Thymus (tissue), 14 donors: Measurements from ENCODE around the gene MYT1. TPM values are rescaled to one million over a fixed set of nuclear protein-coding genes. Genes with fewer than 3 reads are reported as not detected.
A peak's percentile ranks its signal among the peaks of the same experiment; 100 is the strongest.
"Not testable (repeated sequence)": the region's sequence is repeated elsewhere in the genome, so short reads cannot be mapped to it uniquely, and the experiment has no call there.

Experiments used
- DNase-seq, 9 donors: peaks; one replicate each; pipeline ENCODE4 v3.0.0-alpha.2; 2013; ENCODE audit warnings: low spot score in 9 of 9, low read depth in 6 of 9, missing footprints in 1 of 9
- H3K27ac ChIP-seq, 2 donors: one replicate each; pipeline ENCODE4 v1.5.1; 2013; ENCODE audit warnings: control low read depth in 1 of 2, low read depth in 1 of 2, low read length in 1 of 2, mild to moderate bottlenecking in 1 of 2, moderate library complexity in 1 of 2
- H3K27me3 ChIP-seq, 2 donors: one replicate each; pipeline ENCODE4 v1.5.1; 2013; ENCODE audit warnings: low read length in 1 of 2; ENCODE audit not compliant: control insufficient read depth in 2 of 2, insufficient read depth in 1 of 2
- H3K36me3 ChIP-seq, 2 donors: one replicate each; pipeline ENCODE4 v1.5.1; 2013; ENCODE audit warnings: low read length in 1 of 2, mild to moderate bottlenecking in 1 of 2, moderate library complexity in 1 of 2; ENCODE audit not compliant: control insufficient read depth in 2 of 2, insufficient read depth in 2 of 2
- H3K4me1 ChIP-seq, 2 donors: one replicate each; pipeline ENCODE4 v1.5.1; 2013; ENCODE audit warnings: low read length in 2 of 2; ENCODE audit not compliant: control insufficient read depth in 2 of 2, insufficient read depth in 2 of 2
- H3K4me3 ChIP-seq, 2 donors: one replicate each; pipeline ENCODE4 v1.5.1; 2013; ENCODE audit warnings: low read length in 2 of 2, control low read depth in 1 of 2, mild to moderate bottlenecking in 1 of 2
- H3K9me3 ChIP-seq, 2 donors: one replicate each; pipeline ENCODE4 v1.5.1; 2013; ENCODE audit warnings: low read length in 1 of 2, mild to moderate bottlenecking in 1 of 2; ENCODE audit not compliant: control insufficient read depth in 2 of 2, insufficient read depth in 1 of 2
- WGBS: extraction: QIAGEN DNeasy Blood & Tissue Kit; methylation state at CpG from one replicate; pipeline ENCODE4 v1.1.7; 2013; 5-methylcytosine and 5-hydroxymethylcytosine counted together
- long read RNA-seq, 10 donors: transcript quantifications; one replicate each; lab custom pipeline, GENCODE V29; 2026
- polyA plus RNA-seq: library from polyadenylated mRNA; stranded (reverse); fragments of 200-250 nt; gene quantifications from one replicate; pipeline ENCODE4 v1.2.3, GENCODE V29; 2013
- total RNA-seq: library from RNA; stranded (reverse); fragments of 120-200 nt; gene quantifications from one replicate; pipeline ENCODE4 v1.2.4, GENCODE V29; 2013
- donor health status: healthy.

The MYT1 gene
- total RNA-seq (0.19 TPM), polyA plus RNA-seq (0.25 TPM)
- long read RNA-seq, donor 1: 0 reads
- long read RNA-seq, donor 2: 0 reads
- long read RNA-seq, donor 3: 0 reads
- long read RNA-seq, donor 4: 0 reads
- long read RNA-seq, donor 5: 0 reads
- long read RNA-seq, donor 6: 0 reads
- long read RNA-seq, donor 7: 0 reads
- long read RNA-seq, donor 8: 0 reads
- long read RNA-seq, donor 9: 0 reads
- long read RNA-seq, donor 10: 0 reads

GRCh38 chr20:64164123-64164836 lies at the start of gene MYT1:
Gene MYT1 (plus strand): TSS chr20:64164452. CDS start chr20:64198862, 34,410 bp downstream.
- H3K36me3 ChIP-seq: no peaks in the 10 kb centered on the region
- WGBS: 86% methylated on average over 21 of the region's 21 CpGs
- H3K9me3 ChIP-seq: peaks cover 0 to 3% of the 10 kb centered on the region in 2 donors
- H3K4me1 ChIP-seq: no peaks in the 10 kb centered on the region
- no peak for DNase-seq
- H3K27me3 ChIP-seq: peaks cover 9 to 77% of the 10 kb centered on the region in 2 donors
- H3K27ac ChIP-seq: no peak within 1 kb of the TSS
- no peak within 1 kb of the TSS for H3K4me3 ChIP-seq

- peaks cover 0 to 9% of the 10 kb centered on the region in 2 donors for H3K4me1 ChIP-seq
- no peaks in the 10 kb centered on the region for H3K27me3 ChIP-seq
- no peaks in the 10 kb centered on the region for H3K36me3 ChIP-seq
- H3K4me3 ChIP-seq: no peak overlapping the region
- H3K9me3 ChIP-seq: no peaks in the 10 kb centered on the region
- no peak overlapping the region for H3K27ac ChIP-seq
- no peak for DNase-seq
- WGBS: 92% methylated on average over 14 of the region's 14 CpGs
Measured at GRCh38 chr20:64115171-64115911, 48.9 kb upstream of the MYT1 start.

GRCh38 chr20:64116016-64116415 lies 48.2 kb upstream of the MYT1 start:
- 95% methylated on average over 21 of the region's 21 CpGs for WGBS
- no peaks in the 10 kb centered on the region for H3K36me3 ChIP-seq
- no peaks in the 10 kb centered on the region for H3K9me3 ChIP-seq
- DNase-seq: no peak
- H3K4me1 ChIP-seq: peaks cover 0 to 15% of the 10 kb centered on the region in 2 donors
- no peak overlapping the region for H3K27ac ChIP-seq
- H3K27me3 ChIP-seq: peaks cover 0 to 4% of the 10 kb centered on the region in 2 donors
- no peak overlapping the region for H3K4me3 ChIP-seq

GRCh38 chr20:64116541-64117431 lies 47.5 kb upstream of the MYT1 start:
- Histone ChIP-seq H3K36me3 (no peaks in the 10 kb centered on the region), H3K27me3 (peaks cover 0 to 10% of the 10 kb centered on the region in 2 donors), H3K4me3 (no peak overlapping the region), H3K4me1 (peaks cover 0 to 15% of the 10 kb centered on the region in 2 donors), H3K27ac (no peak overlapping the region), H3K9me3 (no peaks in the 10 kb centered on the region)
- 95% methylated on average over 17 of the region's 17 CpGs for WGBS
- no peak for DNase-seq

GRCh38 chr20:64117432-64117777 lies 46.8 kb upstream of the MYT1 start:
- WGBS: 77% methylated on average over 6 of the region's 6 CpGs

GRCh38 chr20:64119301-64119680 lies 45.0 kb upstream of the MYT1 start:
- DNase-seq: no peak

More at GRCh38 chr20:64117432-64117777, 46.8 kb upstream of the MYT1 start:
- H3K4me3 ChIP-seq, H3K36me3 ChIP-seq, H3K27ac ChIP-seq, DNase-seq, H3K9me3 ChIP-seq: not testable (repeated sequence)
- peaks cover 0 to 12% of the 10 kb centered on the region in 2 donors for H3K27me3 ChIP-seq
- H3K4me1 ChIP-seq: peaks cover 0 to 15% of the 10 kb centered on the region in 2 donors

GRCh38 chr20:64119681-64120341 lies 44.4 kb upstream of the MYT1 start:
- Histone ChIP-seq H3K4me1 (peaks cover 0 to 15% of the 10 kb centered on the region in 2 donors), H3K4me3 (no peak overlapping the region), H3K27me3 (peaks cover 0 to 13% of the 10 kb centered on the region in 2 donors), H3K27ac (no peak overlapping the region), H3K9me3 (no peaks in the 10 kb centered on the region), H3K36me3 (no peaks in the 10 kb centered on the region)
- WGBS: 69% methylated on average over 14 of the region's 14 CpGs
- DNase-seq: peak in 1 of 9 donors; percentile 27

More at GRCh38 chr20:64119301-64119680, 45.0 kb upstream of the MYT1 start:
- Histone ChIP-seq H3K9me3 (no peaks in the 10 kb centered on the region), H3K27ac (no peak overlapping the region), H3K4me1 (peaks cover 0 to 15% of the 10 kb centered on the region in 2 donors), H3K27me3 (peaks cover 0 to 13% of the 10 kb centered on the region in 2 donors), H3K4me3 (no peak overlapping the region), H3K36me3 (no peaks in the 10 kb centered on the region)
- WGBS: 95% methylated on average over 8 of the region's 8 CpGs

GRCh38 chr20:64121586-64121985 lies 42.7 kb upstream of the MYT1 start:
- H3K4me1 ChIP-seq: peaks cover 0 to 15% of the 10 kb centered on the region in 2 donors
- no peak overlapping the region for H3K27ac ChIP-seq
- WGBS: 98% methylated on average over 12 of the region's 12 CpGs
- no peak overlapping the region for H3K4me3 ChIP-seq
- DNase-seq: no peak
- H3K9me3 ChIP-seq: no peaks in the 10 kb centered on the region
- H3K36me3 ChIP-seq: no peaks in the 10 kb centered on the region
- peaks cover 0 to 13% of the 10 kb centered on the region in 2 donors for H3K27me3 ChIP-seq
